Spleen (tissue), 7 donors: Measurements from ENCODE around the gene RASSF10.

Source experiments
- POLR2AphosphoS5 ChIP-seq, 3 donors: sonication (generic); formaldehyde crosslinking; IDR thresholded peaks; one replicate each; pipeline ENCODE4 v1.5.1; 2017; ENCODE audit warnings: antibody characterized with exemption in 3 of 3
- TF ChIP-seq, protein P1 (sequence below), 11 experiments: fragments of 200-600 bp in 7 of 11; fragments of 450-650 bp in 4 of 11; sonication (generic) in 4 of 11; IDR thresholded peaks in 8 of 11; conservative IDR thresholded peaks in 3 of 11; 1 replicate in 7 of 11; 2 replicates in 4 of 11; pipeline versions ENCODE4 v1.4.0 to v1.8.0; 2016 to 2021; ENCODE audit warnings: antibody characterized with exemption in 11 of 11, inconsistent platforms in 4 of 11, mild to moderate bottlenecking in 1 of 11
- donor health status: DM: no; HTN: no; CAD: no; lungs with moderate emphysema.
- donor health status: DM: no; HTN: no; CAD: no.
- donor health status: DM: no; HTN: no; CAD: no.

DNA sequence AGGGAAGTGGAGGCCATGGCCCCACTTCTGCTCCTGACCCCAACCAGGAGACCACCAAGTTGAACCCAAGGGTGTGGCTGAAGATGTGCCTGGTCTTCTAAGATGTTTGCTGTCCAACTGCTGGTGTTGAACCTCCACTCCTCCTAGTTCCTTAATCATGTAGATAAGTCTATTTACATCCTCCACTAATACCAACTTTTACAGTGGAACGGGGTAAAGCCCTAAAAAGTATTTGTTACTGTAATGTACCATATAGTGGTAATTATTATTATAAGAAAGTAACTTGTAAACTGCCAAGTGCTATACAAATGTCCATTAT lies 19.0 kb upstream of the RASSF10 start:
- TF ChIP-seq, protein P1, sequence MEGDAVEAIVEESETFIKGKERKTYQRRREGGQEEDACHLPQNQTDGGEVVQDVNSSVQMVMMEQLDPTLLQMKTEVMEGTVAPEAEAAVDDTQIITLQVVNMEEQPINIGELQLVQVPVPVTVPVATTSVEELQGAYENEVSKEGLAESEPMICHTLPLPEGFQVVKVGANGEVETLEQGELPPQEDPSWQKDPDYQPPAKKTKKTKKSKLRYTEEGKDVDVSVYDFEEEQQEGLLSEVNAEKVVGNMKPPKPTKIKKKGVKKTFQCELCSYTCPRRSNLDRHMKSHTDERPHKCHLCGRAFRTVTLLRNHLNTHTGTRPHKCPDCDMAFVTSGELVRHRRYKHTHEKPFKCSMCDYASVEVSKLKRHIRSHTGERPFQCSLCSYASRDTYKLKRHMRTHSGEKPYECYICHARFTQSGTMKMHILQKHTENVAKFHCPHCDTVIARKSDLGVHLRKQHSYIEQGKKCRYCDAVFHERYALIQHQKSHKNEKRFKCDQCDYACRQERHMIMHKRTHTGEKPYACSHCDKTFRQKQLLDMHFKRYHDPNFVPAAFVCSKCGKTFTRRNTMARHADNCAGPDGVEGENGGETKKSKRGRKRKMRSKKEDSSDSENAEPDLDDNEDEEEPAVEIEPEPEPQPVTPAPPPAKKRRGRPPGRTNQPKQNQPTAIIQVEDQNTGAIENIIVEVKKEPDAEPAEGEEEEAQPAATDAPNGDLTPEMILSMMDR (IDR thresholded peaks at IDR 0.05 in 8 of 11, conservative IDR thresholded peaks at IDR 0.05 in 3 of 11), result no peak
- no peak for TF ChIP-seq POLR2AphosphoS5 (IDR thresholded peaks at IDR 0.05)
